H1 (cell line): Measurements from ENCODE around the gene GUCY2F. TPM values are rescaled to one million over a fixed set of nuclear protein-coding genes. Genes with fewer than 3 reads are reported as not detected.

Source experiments
- CTCF ChIA-PET: fragments of 300-600 bp; sonication (Branson Sonifier 250); formaldehyde crosslinking; loops from one replicate; lab custom pipeline; 2021; ENCODE audit not compliant: partially characterized antibody; lab: Charles Lee
- POLR2A ChIA-PET: fragments of 300-600 bp; sonication (Branson Sonifier 250); formaldehyde crosslinking; loops from one replicate; lab custom pipeline; 2021; ENCODE audit warnings: inconsistent platforms; ENCODE audit not compliant: partially characterized antibody; lab: Charles Lee
- DNase-seq, 2 experiments: peaks; one replicate each; pipeline versions ENCODE4 v3.0.0 to v3.0.0-alpha.2; 2010 to 2022; ENCODE audit warnings: low spot score in 2 of 2, low read depth in 1 of 2, mixed read lengths in 1 of 2
- FAIRE-seq: peaks from 2 replicates; lab custom pipeline; 2011; peaks lifted over from hg19 to GRCh38; lab: Jason Lieb, UNC
- H2AFZ ChIP-seq: 2 replicates; pipeline ENCODE4 v1.8.1; 2012; ENCODE audit warnings: low read length, inconsistent platforms
- H2AK5ac ChIP-seq: 2 replicates; pipeline ENCODE4 v1.6.1; 2013; ENCODE audit warnings: low read depth, low read length
- H2BK120ac ChIP-seq: replicated peaks from 2 replicates; pipeline ENCODE3; 2013; ENCODE audit warnings: low read depth, low read length, inconsistent platforms
- H2BK12ac ChIP-seq: 2 replicates; pipeline ENCODE4 v1.6.1; 2013; ENCODE audit warnings: low read depth, low read length
- H2BK15ac ChIP-seq: 2 replicates; pipeline ENCODE4 v1.6.1; 2013; ENCODE audit warnings: low read length
- H2BK20ac ChIP-seq: 2 replicates; pipeline ENCODE4 v1.6.1; 2013; ENCODE audit warnings: low read length
- H2BK5ac ChIP-seq: 2 replicates; pipeline ENCODE4 v1.6.1; 2013; ENCODE audit warnings: low read depth, low read length
- H3K14ac ChIP-seq: 2 replicates; pipeline ENCODE4 v1.6.1; 2013; ENCODE audit warnings: inconsistent platforms; ENCODE audit not compliant: insufficient read length
- H3K18ac ChIP-seq: 2 replicates; pipeline ENCODE4 v1.6.1; 2013; ENCODE audit warnings: low read length; ENCODE audit errors: extremely low read depth
- H3K23ac ChIP-seq: 2 replicates; pipeline ENCODE4 v1.6.1; 2013; ENCODE audit warnings: inconsistent platforms; ENCODE audit not compliant: insufficient read length
- H3K23me2 ChIP-seq: 2 replicates; pipeline ENCODE4 v1.6.1; 2013; ENCODE audit warnings: low read depth, low read length
- H3K27ac ChIP-seq: 2 replicates; pipeline ENCODE4 v1.6.1; 2011; ENCODE audit warnings: low read depth, low read length, inconsistent platforms
- H3K27me3 ChIP-seq, 4 experiments: replicated peaks in 1 of 4; 1 replicate in 1 of 4; 2 replicates in 3 of 4; pipeline versions ENCODE4 v1.6.1 to v1.8.1; 2011 to 2013; ENCODE audit warnings: low read length in 3 of 4, mild to moderate bottlenecking in 3 of 4, inconsistent platforms in 2 of 4, mixed read lengths in 2 of 4, moderate library complexity in 1 of 4; ENCODE audit not compliant: control insufficient read depth in 3 of 4, insufficient read depth in 3 of 4; ENCODE audit errors: extremely low read depth in 1 of 4
- H3K36me3 ChIP-seq, 4 experiments: 2 replicates each; pipeline versions ENCODE4 v1.6.1 to v1.8.1; 2011 to 2013; ENCODE audit warnings: mild to moderate bottlenecking in 4 of 4, low read length in 3 of 4, moderate library complexity in 2 of 4, control low read depth in 1 of 4, inconsistent platforms in 1 of 4; ENCODE audit not compliant: insufficient read depth in 4 of 4, control insufficient read depth in 2 of 4
- H3K4ac ChIP-seq: replicated peaks from 2 replicates; pipeline ENCODE3; 2013; ENCODE audit warnings: low read length, low read depth, mixed read lengths, inconsistent platforms; ENCODE audit not compliant: insufficient read length
- H3K4me1 ChIP-seq, 4 experiments: replicated peaks in 1 of 4; 1 replicate in 1 of 4; 2 replicates in 3 of 4; pipeline versions ENCODE4 v1.6.1 to v1.8.1; 2011 to 2013; ENCODE audit warnings: low read length in 3 of 4, inconsistent platforms in 2 of 4, mixed read lengths in 1 of 4; ENCODE audit not compliant: insufficient read depth in 4 of 4, control insufficient read depth in 3 of 4
- H3K4me2 ChIP-seq, 2 experiments: 2 replicates each; pipeline versions ENCODE4 v1.6.1 to v1.8.1; 2011 to 2013; ENCODE audit warnings: low read depth in 2 of 2, low read length in 2 of 2, control low read depth in 1 of 2, inconsistent platforms in 1 of 2, mild to moderate bottlenecking in 1 of 2; ENCODE audit not compliant: insufficient read depth in 1 of 2
- H3K4me3 ChIP-seq, 4 experiments: fragments of 200-600, 300-600 bp in 1 of 4; sonication (generic), shearing (Covaris generic), sonication (Bioruptor Twin) in 1 of 4; 2 replicates each; pipeline versions ENCODE4 v1.5.1 to v1.8.1; 2011 to 2016; ENCODE audit warnings: low read length in 4 of 4, low read depth in 3 of 4, control low read depth in 2 of 4, inconsistent platforms in 2 of 4, mild to moderate bottlenecking in 2 of 4, mixed read lengths in 1 of 4, moderate library complexity in 1 of 4; ENCODE audit not compliant: insufficient read depth in 2 of 4; ENCODE audit errors: extremely low read depth in 1 of 4
- H3K56ac ChIP-seq: replicated peaks from 2 replicates; pipeline ENCODE3; 2013; ENCODE audit warnings: low read depth, mild to moderate bottlenecking, mixed read lengths, low read length, inconsistent platforms; ENCODE audit not compliant: insufficient read length
- H3K79me1 ChIP-seq: 2 replicates; pipeline ENCODE4 v1.6.1; 2013; ENCODE audit warnings: low read depth, low read length, control low read depth
- H3K79me2 ChIP-seq, 2 experiments: 2 replicates each; pipeline versions ENCODE4 v1.6.1 to v1.8.1; 2012 to 2013; ENCODE audit warnings: low read length in 2 of 2, mild to moderate bottlenecking in 2 of 2, inconsistent platforms in 1 of 2; ENCODE audit not compliant: insufficient read depth in 2 of 2, control insufficient read depth in 1 of 2
- H3K9ac ChIP-seq, 4 experiments: replicated peaks in 1 of 4; 1 replicate in 1 of 4; 2 replicates in 3 of 4; pipeline versions ENCODE4 v1.6.1 to v1.8.1; 2011 to 2013; ENCODE audit warnings: low read depth in 3 of 4, low read length in 3 of 4, control low read depth in 2 of 4, mild to moderate bottlenecking in 2 of 4, moderate library complexity in 2 of 4, inconsistent platforms in 1 of 4; ENCODE audit errors: extremely low read depth in 1 of 4
- H3K9me3 ChIP-seq, 2 experiments: 2 replicates each; pipeline versions ENCODE4 v1.6.1 to v1.8.1; 2012 to 2013; ENCODE audit warnings: mild to moderate bottlenecking in 2 of 2, moderate library complexity in 2 of 2, control low read depth in 1 of 2, inconsistent platforms in 1 of 2, low read depth in 1 of 2, low read length in 1 of 2, mixed read lengths in 1 of 2; ENCODE audit not compliant: insufficient read depth in 2 of 2
- H4K20me1 ChIP-seq, 2 experiments: replicated peaks in 1 of 2; 2 replicates each; pipeline versions ENCODE3 to v1.8.1; 2011 to 2013; ENCODE audit warnings: inconsistent platforms in 2 of 2, low read length in 2 of 2, mild to moderate bottlenecking in 1 of 2; ENCODE audit not compliant: insufficient read depth in 2 of 2, control insufficient read depth in 1 of 2
- H4K5ac ChIP-seq: 2 replicates; pipeline ENCODE4 v1.6.1; 2013; ENCODE audit warnings: low read length, low read depth, mixed read lengths, inconsistent platforms; ENCODE audit not compliant: insufficient read length
- H4K8ac ChIP-seq: 2 replicates; pipeline ENCODE4 v1.8.0; 2013; ENCODE audit warnings: mild to moderate bottlenecking, moderate library complexity, low read length, inconsistent platforms; ENCODE audit not compliant: insufficient read depth; ENCODE audit errors: extremely low read depth
- H4K91ac ChIP-seq: replicated peaks from 2 replicates; pipeline ENCODE3; 2013; ENCODE audit warnings: low read length, mixed read lengths, inconsistent platforms; ENCODE audit not compliant: insufficient read length
- BRCA1 ChIP-seq: IDR thresholded peaks from 2 replicates; pipeline ENCODE4 v1.6.1; 2012; ENCODE audit warnings: low read depth, low read length, improper control_type of control experiment
- HDAC6 ChIP-seq: IDR thresholded peaks from one replicate; pipeline ENCODE4 v1.7.1; 2012; ENCODE audit warnings: low read depth, mild to moderate bottlenecking, inconsistent platforms, low read length, moderate library complexity
- SRF ChIP-seq: IDR thresholded peaks from 2 replicates; pipeline ENCODE4 v1.6.1; 2011; ENCODE audit warnings: mild to moderate bottlenecking, low read depth, low read length, moderate library complexity
- TAF1 ChIP-seq: IDR thresholded peaks from 2 replicates; pipeline ENCODE4 v1.6.1; 2011; ENCODE audit warnings: mild to moderate bottlenecking, low read depth, low read length
- TCF12 ChIP-seq: IDR thresholded peaks from 2 replicates; pipeline ENCODE4 v1.6.1; 2011; ENCODE audit warnings: low read depth, mild to moderate bottlenecking, low read length
- ZNF274 ChIP-seq: IDR thresholded peaks from 2 replicates; pipeline ENCODE4 v1.7.0; 2012; ENCODE audit warnings: low read length, borderline replicate concordance; ENCODE audit errors: extremely low read depth
- WGBS, 2 experiments: shearing (Covaris generic) in 1 of 2; methylation state at CpG; one replicate each; pipeline versions ENCODE4 v1.1.6 to v1.1.7; 2013 to 2015; ENCODE audit warnings: low lambda C conversion rate in 2 of 2, mixed read lengths in 2 of 2, inconsistent platforms in 1 of 2, low coverage in 1 of 2, missing lambda C conversion rate in 1 of 2; ENCODE audit not compliant: insufficient replicate concordance in 2 of 2, insufficient coverage in 1 of 2, insufficient read length in 1 of 2; ENCODE audit errors: extremely low coverage in 1 of 2, missing lambda C conversion rate in 1 of 2; 5-methylcytosine and 5-hydroxymethylcytosine counted together
- polyA plus RNA-seq, 7 experiments: library from polyadenylated mRNA; depleted of rRNA in 3 of 7; stranded (reverse) in 5 of 7; unstranded in 2 of 7; fragments of >200 nt in 5 of 7; fragments of 200-250 nt in 2 of 7; gene quantifications; 1 replicate in 5 of 7; 2 replicates in 1 of 7; 4 replicates in 1 of 7; pipeline versions ENCODE4 v1.2.1 to v1.2.3, GENCODE V29; 2011 to 2013; ENCODE audit warnings: missing spikeins in 2 of 7, mixed read lengths in 2 of 7
- total RNA-seq: library from RNA; stranded (reverse); fragmentation: NEBNext Ultra II Directional; extraction: Animal tissue kit (Norgen Biotek cat#: 25700); gene quantifications from 2 replicates; pipeline ENCODE4 v1.2.1, GENCODE V29; 2021
- TF ChIP-seq, protein P1 (sequence below): IDR thresholded peaks from 2 replicates; pipeline ENCODE4 v1.6.1; 2012; ENCODE audit warnings: low read length, inconsistent platforms
- TF ChIP-seq, protein P2 (sequence below): IDR thresholded peaks from 2 replicates; pipeline ENCODE4 v1.6.1; 2011; ENCODE audit warnings: low read length, improper control_type of control experiment

The GUCY2F gene
- total and polyA plus RNA-seq, 2 of the 8 experiments (the other 6 are each of a cell fraction or from before 2014, with no cell fraction given), result 0.02 TPM; not detected in 1

DNA sequence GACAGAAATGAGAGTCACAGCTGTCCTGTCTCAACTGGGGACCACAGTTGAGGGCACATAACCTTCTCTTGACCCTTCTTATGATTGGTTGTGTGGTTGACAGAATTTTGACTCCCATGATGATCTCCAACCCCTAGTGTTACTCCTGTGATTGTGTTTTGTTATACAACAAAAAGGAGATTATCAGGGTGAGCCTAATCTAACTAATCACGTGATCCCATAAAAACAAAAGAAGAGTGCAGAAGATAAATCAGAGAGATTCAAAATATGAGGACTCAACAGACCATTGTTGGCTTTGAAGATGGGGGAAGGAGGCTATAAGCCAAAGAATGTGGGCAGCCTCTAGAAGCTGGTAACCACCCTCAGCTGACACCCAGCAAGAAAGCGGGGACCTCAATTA, 72.7 kb downstream of the GUCY2F start:
- Histone ChIP-seq H3K79me2 (no peaks in the 10 kb centered on the region), H3K4me3 (no peak overlapping the region), H3K4me1 (no peaks in the 10 kb centered on the region), H3K27me3 (no peaks in the 10 kb centered on the region), H2BK15ac (no peak overlapping the region), H3K27ac (no peak overlapping the region), H2BK12ac (no peak overlapping the region), H2AFZ (no peak overlapping the region), H3K4ac (no peak overlapping the region), H4K5ac (no peak overlapping the region), H3K18ac (no peak overlapping the region), H3K36me3 (no peaks in the 10 kb centered on the region), H3K9ac (no peak overlapping the region), H2BK20ac (no peak overlapping the region), H4K91ac (no peak overlapping the region), H4K20me1 (no peaks in the 10 kb centered on the region), H4K8ac (no peak overlapping the region), H3K9me3 (no peaks in the 10 kb centered on the region), H3K79me1 (no peaks in the 10 kb centered on the region), H2BK120ac (no peak overlapping the region), H3K4me2 (no peak overlapping the region), H3K23ac (no peak overlapping the region)
- WGBS, 2 experiments, result 100% methylated on average over 2 of the region's 2 CpGs; no CpG with 5 or more reads in 1 of the 2 experiments
- POLR2A ChIA-PET, result no interaction called here
- CTCF ChIA-PET, result no interaction called here
- FAIRE-seq, result no peak
- no peak for TF ChIP-seq SRF
- TF ChIP-seq TAF1, result no peak
- no peak for TF ChIP-seq HDAC6
- no peak for TF ChIP-seq ZNF274
- no peak for TF ChIP-seq TCF12
- TF ChIP-seq, protein P1, sequence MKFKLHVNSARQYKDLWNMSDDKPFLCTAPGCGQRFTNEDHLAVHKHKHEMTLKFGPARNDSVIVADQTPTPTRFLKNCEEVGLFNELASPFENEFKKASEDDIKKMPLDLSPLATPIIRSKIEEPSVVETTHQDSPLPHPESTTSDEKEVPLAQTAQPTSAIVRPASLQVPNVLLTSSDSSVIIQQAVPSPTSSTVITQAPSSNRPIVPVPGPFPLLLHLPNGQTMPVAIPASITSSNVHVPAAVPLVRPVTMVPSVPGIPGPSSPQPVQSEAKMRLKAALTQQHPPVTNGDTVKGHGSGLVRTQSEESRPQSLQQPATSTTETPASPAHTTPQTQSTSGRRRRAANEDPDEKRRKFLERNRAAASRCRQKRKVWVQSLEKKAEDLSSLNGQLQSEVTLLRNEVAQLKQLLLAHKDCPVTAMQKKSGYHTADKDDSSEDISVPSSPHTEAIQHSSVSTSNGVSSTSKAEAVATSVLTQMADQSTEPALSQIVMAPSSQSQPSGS, result no peak
- TF ChIP-seq, protein P2, sequence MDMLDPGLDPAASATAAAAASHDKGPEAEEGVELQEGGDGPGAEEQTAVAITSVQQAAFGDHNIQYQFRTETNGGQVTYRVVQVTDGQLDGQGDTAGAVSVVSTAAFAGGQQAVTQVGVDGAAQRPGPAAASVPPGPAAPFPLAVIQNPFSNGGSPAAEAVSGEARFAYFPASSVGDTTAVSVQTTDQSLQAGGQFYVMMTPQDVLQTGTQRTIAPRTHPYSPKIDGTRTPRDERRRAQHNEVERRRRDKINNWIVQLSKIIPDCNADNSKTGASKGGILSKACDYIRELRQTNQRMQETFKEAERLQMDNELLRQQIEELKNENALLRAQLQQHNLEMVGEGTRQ, result no peak
- TF ChIP-seq BRCA1, result no peak
- TF ChIP-seq, all 59 proteins: peak for 0
- no peak for DNase-seq
- Histone ChIP-seq H3K14ac (no peak overlapping the region), H3K56ac (no peak overlapping the region), H3K23me2 (no peaks in the 10 kb centered on the region), H2BK5ac (no peak overlapping the region), H2AK5ac (no peak overlapping the region)
